ENCODE results near the gene EGFL8. TPM values are rescaled to one million over a fixed set of nuclear protein-coding genes. Genes with fewer than 3 reads are reported as not detected.

Gene EGFL8
- total and polyA plus RNA-seq, 9 of the 15 experiments (the other 6 are each of a cell fraction or from before 2014, with no cell fraction given) = 2.2 to 47.4 (median 14.2) TPM

DNA sequence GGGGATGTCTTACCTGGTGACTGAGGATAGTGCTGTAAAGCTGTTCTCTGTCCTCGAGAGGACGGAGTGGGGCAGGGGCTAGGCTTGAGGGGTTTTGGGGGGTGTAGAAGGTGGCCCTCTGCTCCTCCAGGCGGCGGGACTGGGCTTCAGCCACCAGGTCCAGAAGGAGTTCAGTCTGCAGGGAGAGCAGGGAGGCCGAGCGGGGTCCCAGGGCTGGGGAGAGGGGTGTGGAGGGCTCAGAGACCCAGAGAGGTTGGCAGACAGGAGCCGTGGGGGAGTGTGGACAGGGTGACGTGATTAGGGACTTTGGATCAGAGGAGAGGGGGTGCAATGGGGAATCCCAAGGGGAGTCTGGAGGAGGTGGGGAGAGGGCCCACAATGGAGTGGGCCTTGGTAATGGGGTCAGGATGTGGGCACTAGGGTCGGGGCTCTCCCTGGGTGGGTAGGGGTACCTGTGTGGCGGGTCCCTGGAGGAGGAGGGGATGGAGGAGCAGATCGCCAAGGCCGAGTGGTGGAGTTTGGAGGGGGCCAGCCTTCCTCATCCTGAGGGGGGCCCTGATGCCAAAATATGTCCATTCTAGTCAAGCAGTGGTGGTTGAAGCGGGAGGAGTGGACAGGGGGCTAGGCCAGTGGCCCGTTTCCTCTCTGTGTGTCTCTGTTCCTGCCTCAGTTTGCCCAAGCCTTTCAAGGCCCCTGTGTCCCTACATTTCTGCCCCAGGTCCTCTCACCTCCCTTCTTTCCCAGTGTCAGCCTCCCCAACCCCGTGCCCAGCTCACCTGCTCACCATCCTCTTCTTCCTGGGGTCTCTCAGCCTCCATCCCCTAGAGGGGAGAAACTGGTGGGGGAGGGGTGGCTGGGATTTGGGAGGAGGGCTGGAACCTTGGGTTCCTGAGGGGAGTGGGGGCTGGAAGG is 27.6 kb downstream of the EGFL8 start:
- no peaks in the 10 kb centered on the region for H3K27me3 ChIP-seq (ENCODE audit: control insufficient read depth in 2 of 2, insufficient read depth in 2 of 2, low read length in 2 of 2)
- peak overlapping the region; percentile 93 for H3K27ac ChIP-seq (ENCODE audit: extremely low read depth, low read depth, low read length)
- DNase-seq (ENCODE audit: extremely low read depth in 1 of 4, low spot score in 3 of 4) (no peak), ATAC-seq (no peak), FAIRE-seq (no peak)
- 55% methylated on average over 15 of the region's 15 CpGs for WGBS (ENCODE audit: insufficient coverage, low coverage, missing lambda C conversion rate)
- no peaks in the 10 kb centered on the region for H4K20me1 ChIP-seq (replicated peaks; ENCODE audit: control insufficient read depth, insufficient read depth, low read length)
- H3K9me1 ChIP-seq (ENCODE audit: control insufficient read depth, insufficient read depth, low read length) = no peaks in the 10 kb centered on the region
- BruUV-seq (replicated peaks) = no TSS peak
- peak overlapping the region; percentile 85 to 93 for H3K9ac ChIP-seq (ENCODE audit: insufficient read depth in 1 of 2, low read depth in 2 of 2, low read length in 2 of 2)
- intact Hi-C loops (cut with micrococcal nuclease) = loop anchor here (10.0 kb wide), 1 partner anchor 287 kb away; the partner anchor contains the start of gene ZBTB12
- CTCF ChIA-PET (ENCODE audit: low intra/inter-chr PET ratio) = no interaction called here
- H3K79me2 ChIP-seq (ENCODE audit: control insufficient read depth, insufficient read depth, low read length) = peaks cover 64% of the 10 kb centered on the region
- no peaks in the 10 kb centered on the region for H3K9me3 ChIP-seq (replicated peaks; ENCODE audit: control insufficient read depth, insufficient read depth, low read depth, low read length)
- peaks cover 70 to 77% of the 10 kb centered on the region in 2 experiments for H3K4me1 ChIP-seq (replicated peaks in 1 of 2; ENCODE audit: control insufficient read depth in 2 of 2, insufficient read depth in 2 of 2, low read length in 2 of 2)
- in situ Hi-C loops (cut with MboI) = no loop called here
- peak overlapping the region; percentile 79 for H3K4me3 ChIP-seq
- POLR2A ChIA-PET = interaction anchor here (0.6 to 1.9 kb wide), 9 partner anchors 9 to 630 kb away, joined by 3 to 7 read pairs (median 3); partner anchors contain the start of genes BAG6 and FKBPL
- peak overlapping the region; percentile 57; the same call in 1 of the 2 replicates for H2AFZ ChIP-seq (ENCODE audit: low read depth, low read length)
- H3K4me2 ChIP-seq (ENCODE audit: insufficient read depth, low read length) = peak overlapping the region; percentile 96
- peaks cover 21% of the 10 kb centered on the region; the same call in 2 of the 3 replicates for H3K36me3 ChIP-seq (ENCODE audit: control insufficient read depth, insufficient read depth, low read length)
- TF ChIP-seq, protein P1, sequence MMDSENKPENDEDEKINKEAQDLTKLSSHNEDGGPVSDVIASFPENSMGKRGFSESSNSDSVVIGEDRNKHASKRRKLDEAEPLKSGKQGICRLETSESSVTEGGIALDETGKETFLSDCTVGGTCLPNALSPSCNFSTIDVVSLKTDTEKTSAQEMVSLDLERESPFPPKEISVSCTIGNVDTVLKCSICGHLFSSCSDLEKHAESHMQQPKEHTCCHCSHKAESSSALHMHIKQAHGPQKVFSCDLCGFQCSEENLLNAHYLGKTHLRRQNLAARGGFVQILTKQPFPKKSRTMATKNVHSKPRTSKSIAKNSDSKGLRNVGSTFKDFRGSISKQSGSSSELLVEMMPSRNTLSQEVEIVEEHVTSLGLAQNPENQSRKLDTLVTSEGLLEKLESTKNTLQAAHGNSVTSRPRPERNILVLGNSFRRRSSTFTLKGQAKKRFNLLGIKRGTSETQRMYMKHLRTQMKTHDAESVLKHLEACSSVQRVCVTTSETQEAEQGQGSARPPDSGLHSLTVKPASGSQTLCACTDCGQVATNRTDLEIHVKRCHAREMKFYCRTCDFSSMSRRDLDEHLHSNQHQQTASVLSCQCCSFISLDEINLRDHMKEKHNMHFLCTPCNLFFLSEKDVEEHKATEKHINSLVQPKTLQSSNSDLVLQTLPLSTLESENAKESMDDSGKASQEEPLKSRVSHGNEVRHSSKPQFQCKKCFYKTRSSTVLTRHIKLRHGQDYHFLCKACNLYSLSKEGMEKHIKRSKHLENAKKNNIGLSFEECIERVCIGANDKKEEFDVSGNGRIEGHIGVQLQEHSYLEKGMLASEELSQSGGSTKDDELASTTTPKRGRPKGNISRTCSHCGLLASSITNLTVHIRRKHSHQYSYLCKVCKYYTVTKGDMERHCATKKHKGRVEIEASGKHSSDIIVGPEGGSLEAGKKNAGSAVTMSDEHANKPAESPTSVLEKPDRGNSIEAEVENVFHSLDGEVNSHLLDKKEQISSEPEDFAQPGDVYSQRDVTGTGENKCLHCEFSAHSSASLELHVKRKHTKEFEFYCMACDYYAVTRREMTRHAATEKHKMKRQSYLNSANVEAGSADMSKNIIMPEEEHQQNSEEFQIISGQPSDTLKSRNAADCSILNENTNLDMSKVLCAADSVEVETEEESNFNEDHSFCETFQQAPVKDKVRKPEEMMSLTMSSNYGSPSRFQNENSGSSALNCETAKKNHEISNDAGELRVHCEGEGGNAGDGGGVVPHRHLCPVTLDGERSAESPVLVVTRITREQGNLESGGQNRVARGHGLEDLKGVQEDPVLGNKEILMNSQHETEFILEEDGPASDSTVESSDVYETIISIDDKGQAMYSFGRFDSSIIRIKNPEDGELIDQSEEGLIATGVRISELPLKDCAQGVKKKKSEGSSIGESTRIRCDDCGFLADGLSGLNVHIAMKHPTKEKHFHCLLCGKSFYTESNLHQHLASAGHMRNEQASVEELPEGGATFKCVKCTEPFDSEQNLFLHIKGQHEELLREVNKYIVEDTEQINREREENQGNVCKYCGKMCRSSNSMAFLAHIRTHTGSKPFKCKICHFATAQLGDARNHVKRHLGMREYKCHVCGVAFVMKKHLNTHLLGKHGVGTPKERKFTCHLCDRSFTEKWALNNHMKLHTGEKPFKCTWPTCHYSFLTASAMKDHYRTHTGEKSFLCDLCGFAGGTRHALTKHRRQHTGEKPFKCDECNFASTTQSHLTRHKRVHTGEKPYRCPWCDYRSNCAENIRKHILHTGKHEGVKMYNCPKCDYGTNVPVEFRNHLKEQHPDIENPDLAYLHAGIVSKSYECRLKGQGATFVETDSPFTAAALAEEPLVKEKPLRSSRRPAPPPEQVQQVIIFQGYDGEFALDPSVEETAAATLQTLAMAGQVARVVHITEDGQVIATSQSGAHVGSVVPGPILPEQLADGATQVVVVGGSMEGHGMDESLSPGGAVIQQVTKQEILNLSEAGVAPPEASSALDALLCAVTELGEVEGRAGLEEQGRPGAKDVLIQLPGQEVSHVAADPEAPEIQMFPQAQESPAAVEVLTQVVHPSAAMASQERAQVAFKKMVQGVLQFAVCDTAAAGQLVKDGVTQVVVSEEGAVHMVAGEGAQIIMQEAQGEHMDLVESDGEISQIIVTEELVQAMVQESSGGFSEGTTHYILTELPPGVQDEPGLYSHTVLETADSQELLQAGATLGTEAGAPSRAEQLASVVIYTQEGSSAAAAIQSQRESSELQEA (IDR thresholded peaks at IDR 0.05; ENCODE audit: low read depth) = no peak
- TF ChIP-seq NFRKB (IDR thresholded peaks at IDR 0.05; ENCODE audit: low read depth) (peak; percentile 84; the same call in 1 of the 2 replicates), MCM7 (IDR thresholded peaks at IDR 0.05) (no peak), SLC30A9 (CRISPR knock-in tag; IDR thresholded peaks at IDR 0.05) (no peak), POLR2G (IDR thresholded peaks at IDR 0.05; ENCODE audit: low read depth, low read length) (peak; percentile 51), DMBX1 (CRISPR knock-in tag; IDR thresholded peaks at IDR 0.05; ENCODE audit: borderline replicate concordance) (peak; percentile 37; the same call in 1 of the 2 replicates)
- TF ChIP-seq, protein P2, sequence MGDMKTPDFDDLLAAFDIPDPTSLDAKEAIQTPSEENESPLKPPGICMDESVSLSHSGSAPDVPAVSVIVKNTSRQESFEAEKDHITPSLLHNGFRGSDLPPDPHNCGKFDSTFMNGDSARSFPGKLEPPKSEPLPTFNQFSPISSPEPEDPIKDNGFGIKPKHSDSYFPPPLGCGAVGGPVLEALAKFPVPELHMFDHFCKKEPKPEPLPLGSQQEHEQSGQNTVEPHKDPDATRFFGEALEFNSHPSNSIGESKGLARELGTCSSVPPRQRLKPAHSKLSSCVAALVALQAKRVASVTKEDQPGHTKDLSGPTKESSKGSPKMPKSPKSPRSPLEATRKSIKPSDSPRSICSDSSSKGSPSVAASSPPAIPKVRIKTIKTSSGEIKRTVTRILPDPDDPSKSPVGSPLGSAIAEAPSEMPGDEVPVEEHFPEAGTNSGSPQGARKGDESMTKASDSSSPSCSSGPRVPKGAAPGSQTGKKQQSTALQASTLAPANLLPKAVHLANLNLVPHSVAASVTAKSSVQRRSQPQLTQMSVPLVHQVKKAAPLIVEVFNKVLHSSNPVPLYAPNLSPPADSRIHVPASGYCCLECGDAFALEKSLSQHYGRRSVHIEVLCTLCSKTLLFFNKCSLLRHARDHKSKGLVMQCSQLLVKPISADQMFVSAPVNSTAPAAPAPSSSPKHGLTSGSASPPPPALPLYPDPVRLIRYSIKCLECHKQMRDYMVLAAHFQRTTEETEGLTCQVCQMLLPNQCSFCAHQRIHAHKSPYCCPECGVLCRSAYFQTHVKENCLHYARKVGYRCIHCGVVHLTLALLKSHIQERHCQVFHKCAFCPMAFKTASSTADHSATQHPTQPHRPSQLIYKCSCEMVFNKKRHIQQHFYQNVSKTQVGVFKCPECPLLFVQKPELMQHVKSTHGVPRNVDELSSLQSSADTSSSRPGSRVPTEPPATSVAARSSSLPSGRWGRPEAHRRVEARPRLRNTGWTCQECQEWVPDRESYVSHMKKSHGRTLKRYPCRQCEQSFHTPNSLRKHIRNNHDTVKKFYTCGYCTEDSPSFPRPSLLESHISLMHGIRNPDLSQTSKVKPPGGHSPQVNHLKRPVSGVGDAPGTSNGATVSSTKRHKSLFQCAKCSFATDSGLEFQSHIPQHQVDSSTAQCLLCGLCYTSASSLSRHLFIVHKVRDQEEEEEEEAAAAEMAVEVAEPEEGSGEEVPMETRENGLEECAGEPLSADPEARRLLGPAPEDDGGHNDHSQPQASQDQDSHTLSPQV (IDR thresholded peaks at IDR 0.05) = 0 out of 2 replicates have a peak, but pooled peaks have one; percentile 13

Data from K562 (cell line).